Spleen (tissue), 7 donors: ENCODE data around the gene ZNF92.

Experiments
- POLR2A ChIP-seq, 3 donors: fragments of 450-650 bp; IDR thresholded peaks; one replicate each; pipeline ENCODE4 v1.5.1; 2017; ENCODE audit warnings: antibody characterized with exemption in 3 of 3, mild to moderate bottlenecking in 1 of 3
- POLR2AphosphoS5 ChIP-seq, 3 donors: sonication (generic); formaldehyde crosslinking; IDR thresholded peaks; one replicate each; pipeline ENCODE4 v1.5.1; 2017; ENCODE audit warnings: antibody characterized with exemption in 3 of 3
- TF ChIP-seq, protein P1 (sequence below), 11 experiments: fragments of 200-600 bp in 7 of 11; fragments of 450-650 bp in 4 of 11; sonication (generic) in 4 of 11; IDR thresholded peaks in 8 of 11; conservative IDR thresholded peaks in 3 of 11; 1 replicate in 7 of 11; 2 replicates in 4 of 11; pipeline versions ENCODE4 v1.4.0 to v1.8.0; 2016 to 2021; ENCODE audit warnings: antibody characterized with exemption in 11 of 11, inconsistent platforms in 4 of 11, mild to moderate bottlenecking in 1 of 11
- donor health status: DM: no; HTN: no; CAD: no; lungs with moderate emphysema.
- donor health status: DM: no; HTN: no; CAD: no.
- donor health status: DM: no; HTN: no; CAD: no.

DNA sequence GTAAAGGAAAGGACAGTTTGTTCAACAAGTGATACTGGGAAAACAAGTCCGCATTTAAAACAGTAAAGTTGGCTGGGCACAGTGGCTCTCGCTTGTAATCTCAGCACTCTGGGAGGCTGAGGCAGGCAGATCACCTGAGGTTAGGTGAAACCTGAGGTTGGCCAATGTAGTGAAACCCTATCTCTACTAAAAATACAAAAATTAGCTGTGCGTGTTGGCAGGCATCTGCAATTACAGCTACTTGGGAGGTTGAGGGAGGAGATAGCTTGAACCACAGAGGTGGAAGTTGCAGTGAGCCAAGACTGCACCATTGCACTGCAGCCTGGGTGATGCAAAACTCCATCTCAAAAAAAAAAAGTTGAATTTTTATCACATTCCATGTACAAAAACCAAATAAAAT lies 35.7 kb downstream of the ZNF92 start:
- TF ChIP-seq, protein P1, sequence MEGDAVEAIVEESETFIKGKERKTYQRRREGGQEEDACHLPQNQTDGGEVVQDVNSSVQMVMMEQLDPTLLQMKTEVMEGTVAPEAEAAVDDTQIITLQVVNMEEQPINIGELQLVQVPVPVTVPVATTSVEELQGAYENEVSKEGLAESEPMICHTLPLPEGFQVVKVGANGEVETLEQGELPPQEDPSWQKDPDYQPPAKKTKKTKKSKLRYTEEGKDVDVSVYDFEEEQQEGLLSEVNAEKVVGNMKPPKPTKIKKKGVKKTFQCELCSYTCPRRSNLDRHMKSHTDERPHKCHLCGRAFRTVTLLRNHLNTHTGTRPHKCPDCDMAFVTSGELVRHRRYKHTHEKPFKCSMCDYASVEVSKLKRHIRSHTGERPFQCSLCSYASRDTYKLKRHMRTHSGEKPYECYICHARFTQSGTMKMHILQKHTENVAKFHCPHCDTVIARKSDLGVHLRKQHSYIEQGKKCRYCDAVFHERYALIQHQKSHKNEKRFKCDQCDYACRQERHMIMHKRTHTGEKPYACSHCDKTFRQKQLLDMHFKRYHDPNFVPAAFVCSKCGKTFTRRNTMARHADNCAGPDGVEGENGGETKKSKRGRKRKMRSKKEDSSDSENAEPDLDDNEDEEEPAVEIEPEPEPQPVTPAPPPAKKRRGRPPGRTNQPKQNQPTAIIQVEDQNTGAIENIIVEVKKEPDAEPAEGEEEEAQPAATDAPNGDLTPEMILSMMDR (IDR thresholded peaks at IDR 0.05 in 8 of 11, conservative IDR thresholded peaks at IDR 0.05 in 3 of 11) = no peak
- TF ChIP-seq POLR2A (IDR thresholded peaks at IDR 0.05) (no peak), POLR2AphosphoS5 (IDR thresholded peaks at IDR 0.05) (no peak)
